GM18526 (cell line): ENCODE data around the gene PUDP.

ENCODE experiments used
- POLR2A ChIP-seq: IDR thresholded peaks from 3 replicates; pipeline ENCODE4 v1.6.1; 2011; ENCODE audit not compliant: insufficient read length; ENCODE audit errors: extremely low read depth

PUDP gene

GRCh38 chrX:7072856-7073255 lies 75.1 kb downstream of the PUDP start:
- no peak for TF ChIP-seq POLR2A

GRCh38 chrX:7071390-7071789 lies 76.6 kb downstream of the PUDP start:
- TF ChIP-seq POLR2A = no peak

DNA sequence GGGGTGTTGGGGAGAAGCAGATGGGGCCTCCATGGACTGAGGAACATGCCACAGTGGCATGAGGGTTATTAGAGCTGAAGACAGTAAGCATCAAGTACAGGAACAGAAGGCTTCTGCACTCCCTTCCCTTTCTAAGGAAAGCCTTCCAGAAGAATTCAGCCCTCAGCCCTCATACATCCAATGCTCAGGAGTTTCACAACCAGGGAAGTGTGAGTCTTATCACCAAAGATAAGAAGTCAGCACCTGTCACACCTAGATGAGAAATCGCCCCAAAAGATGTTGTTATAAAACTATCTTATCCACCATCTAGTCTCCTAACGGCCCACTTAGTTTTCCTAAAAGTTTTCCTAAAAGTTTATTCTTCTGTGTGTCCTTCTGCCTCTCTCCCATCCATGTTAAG lies 78.4 kb downstream of the PUDP start:
- no peak for TF ChIP-seq POLR2A

DNA sequence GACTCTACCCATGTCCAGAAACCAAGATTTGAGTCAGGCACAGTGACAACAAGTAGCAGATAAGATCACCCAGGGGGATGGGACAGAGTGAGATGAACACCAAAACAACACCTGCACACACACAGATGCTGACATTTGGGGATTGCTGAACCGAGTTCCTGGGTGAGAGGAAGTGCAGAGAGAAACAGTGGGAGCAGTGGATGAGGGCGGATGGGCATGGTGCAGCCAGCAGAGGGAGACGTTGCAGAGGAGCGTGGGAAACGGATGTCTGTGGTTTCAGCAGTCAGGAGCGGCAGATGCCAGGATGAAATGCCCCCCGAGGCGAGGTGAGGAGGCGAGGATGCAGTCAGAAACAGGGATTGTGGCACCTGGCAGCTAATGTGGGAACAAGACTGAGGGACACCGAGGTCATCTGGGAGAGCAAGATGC lies 79.0 kb downstream of the PUDP start:
- no peak for TF ChIP-seq POLR2A

DNA sequence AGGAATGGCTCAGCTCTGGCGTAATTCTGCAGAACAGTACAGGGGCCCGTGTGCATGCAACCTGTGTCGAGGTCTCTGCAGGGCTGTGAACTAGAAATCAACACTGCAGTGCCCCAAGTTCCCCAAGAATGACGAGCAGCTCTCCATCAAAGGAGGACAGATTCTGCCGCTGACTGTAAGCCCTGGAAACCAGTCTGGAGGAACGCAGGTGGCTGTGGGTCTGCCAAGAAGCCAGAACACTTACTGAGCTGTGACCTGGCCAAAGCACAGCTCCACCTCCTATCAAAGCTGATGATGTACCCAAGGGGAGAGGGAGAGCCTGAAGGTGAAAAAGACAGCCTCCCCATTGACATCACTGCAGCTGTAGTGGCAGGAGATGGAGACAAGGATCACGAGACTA lies 80.7 kb downstream of the PUDP start:
- no peak for TF ChIP-seq POLR2A

DNA sequence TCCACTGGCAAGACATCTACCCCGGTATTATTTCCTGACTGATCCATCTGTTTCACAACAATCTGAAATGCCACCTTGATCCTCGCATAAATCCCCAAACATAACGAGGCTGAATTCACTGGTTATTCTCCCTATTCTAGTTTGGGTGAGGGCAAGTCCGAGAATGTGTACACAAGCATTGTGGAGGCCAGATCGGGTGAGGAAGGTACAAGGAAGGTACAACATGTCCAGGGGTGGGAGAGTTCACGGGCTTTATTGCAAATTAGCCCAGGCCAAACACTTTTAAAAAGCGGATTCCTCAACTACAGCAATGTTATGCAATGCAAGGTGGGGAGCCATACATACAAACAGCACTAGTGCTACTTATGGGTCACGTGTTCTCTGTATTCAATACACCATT lies 82.5 kb downstream of the PUDP start:
- no peak for TF ChIP-seq POLR2A

- TF ChIP-seq POLR2A = no peak
These were observed 85.0 kb downstream of the PUDP start for GRCh38 chrX:7062903-7063302.

DNA sequence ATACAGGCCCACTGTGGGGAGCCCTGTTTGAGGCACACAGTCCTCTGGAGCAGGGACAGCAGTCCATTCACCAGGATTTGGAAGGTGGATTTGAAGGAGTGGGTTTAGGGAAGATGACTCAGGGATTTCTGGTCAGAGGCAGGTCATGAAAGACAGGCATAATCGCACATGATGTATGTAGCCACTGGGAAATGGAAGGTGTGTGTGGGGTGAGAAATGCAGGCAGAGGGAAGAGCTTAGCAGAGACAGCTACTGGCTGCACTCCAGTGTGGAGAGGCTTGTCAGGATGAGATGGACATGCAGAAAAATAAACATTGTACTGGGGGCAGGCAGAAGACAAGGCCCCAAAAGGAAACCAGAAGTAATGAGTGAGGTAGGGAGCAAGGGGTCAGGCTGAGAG lies 85.7 kb downstream of the PUDP start:
- TF ChIP-seq POLR2A = no peak

DNA sequence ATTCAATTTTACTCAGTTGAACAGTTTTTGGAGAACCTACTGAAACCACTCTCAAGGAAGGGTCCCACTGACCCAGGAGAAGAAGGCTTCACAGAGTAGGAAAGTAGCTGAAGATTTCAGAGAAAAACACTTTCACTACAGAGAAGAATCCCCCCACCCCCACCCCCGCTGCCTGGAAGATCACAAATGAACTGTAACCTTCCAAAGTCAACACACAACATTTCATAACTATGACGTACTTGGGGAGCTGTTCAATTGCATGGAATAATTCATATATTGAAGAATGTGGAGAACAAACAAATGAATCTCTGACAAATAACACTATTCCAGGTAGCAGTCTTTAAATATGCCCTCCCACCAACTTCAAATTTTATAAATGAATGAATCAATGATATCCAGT lies 86.5 kb downstream of the PUDP start:
- no peak for TF ChIP-seq POLR2A

- no peak for TF ChIP-seq POLR2A
These were observed 87.5 kb downstream of the PUDP start for GRCh38 chrX:7060444-7060843.

DNA sequence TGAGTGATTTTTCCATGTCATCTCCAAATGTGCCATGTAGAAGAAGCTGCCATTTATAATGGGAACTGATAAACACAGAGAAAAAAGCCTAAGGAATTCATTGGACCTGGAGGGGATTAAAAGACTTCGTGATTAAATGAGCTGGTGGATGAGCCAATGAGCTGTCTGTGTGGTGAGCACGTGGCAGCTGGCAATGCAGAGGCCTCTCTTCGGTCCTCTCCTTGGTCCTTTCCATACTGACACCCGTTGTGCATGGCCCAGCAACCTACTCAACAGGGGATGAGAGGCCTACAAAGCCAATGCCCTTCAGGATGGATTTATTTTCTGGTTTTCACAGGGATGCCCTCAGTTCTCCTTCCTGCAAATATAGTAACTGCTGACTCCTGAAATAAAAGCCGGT lies 88.1 kb downstream of the PUDP start:
- no peak for TF ChIP-seq POLR2A

GRCh38 chrX:7059214-7059838 lies 88.6 kb downstream of the PUDP start:
- no peak for TF ChIP-seq POLR2A

- TF ChIP-seq POLR2A = no peak
These were observed 92.4 kb downstream of the PUDP start for GRCh38 chrX:7055386-7056137.

DNA sequence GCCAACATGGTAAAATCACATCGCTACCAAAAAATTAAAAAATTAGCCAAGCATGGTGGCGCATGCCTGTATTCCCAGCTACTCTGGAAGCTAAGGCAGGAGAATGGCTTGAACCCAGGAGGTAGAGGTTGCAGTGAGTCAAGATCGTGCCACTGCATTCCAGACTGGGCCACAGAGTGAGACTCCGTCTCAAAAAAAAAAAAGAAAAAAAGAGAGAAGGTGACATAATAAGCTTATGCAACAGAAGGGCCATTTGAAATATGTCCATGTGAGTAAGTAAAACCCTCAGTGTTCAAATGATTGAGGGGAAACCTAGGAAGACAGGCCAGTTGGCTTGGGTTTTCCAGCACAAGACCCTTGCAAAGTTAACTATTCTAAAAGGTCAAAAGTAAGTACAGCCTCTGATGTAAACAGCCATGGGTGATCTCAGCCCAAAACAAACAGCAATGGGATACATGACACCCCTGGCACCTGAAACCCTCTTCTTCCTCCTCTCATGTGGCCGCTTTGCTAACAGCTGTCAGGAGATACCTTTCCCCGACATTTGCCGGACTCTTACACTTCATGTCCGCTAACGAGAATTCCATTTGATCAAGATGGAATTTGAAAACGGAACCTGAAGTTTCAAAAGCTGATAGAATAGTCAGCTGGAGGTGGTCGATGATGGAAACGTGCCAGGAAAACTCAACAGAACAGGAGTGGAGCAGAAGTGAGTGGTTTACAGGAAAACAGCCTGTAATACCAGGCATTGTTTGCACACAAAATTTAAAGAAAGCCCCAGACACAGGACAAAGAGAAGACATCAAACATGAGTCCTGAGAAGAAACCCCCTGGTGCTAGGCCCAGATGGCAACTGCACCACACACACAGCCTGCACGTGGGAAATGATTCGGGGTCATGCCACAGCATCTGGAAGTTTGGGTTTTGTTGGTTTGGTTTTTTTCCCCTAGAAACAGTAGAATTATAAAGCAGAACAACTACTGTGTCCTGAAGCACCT lies 93.4 kb downstream of the PUDP start:
- TF ChIP-seq POLR2A = no peak

DNA sequence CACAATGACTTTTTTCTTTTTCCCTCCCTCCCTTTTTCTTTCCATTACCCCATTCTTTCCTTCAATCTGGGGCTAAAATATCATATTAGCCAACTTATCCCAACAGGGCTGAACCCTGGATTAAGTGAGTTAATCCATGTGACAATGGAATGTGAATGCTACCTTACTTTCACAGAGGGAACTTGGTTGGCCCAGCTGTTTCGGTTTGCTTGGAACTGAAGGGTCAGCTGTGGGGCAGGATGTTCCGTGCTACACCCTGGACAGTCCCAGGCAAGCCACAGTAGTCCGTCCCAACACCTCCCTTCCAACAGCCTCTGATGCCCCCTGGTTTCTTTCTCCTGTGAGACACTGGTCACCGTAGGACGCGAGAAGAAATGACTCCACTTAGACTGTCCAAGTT lies 95.4 kb downstream of the PUDP start:
- TF ChIP-seq POLR2A = no peak

GRCh38 chrX:7050271-7050670 lies 97.7 kb downstream of the PUDP start:
- TF ChIP-seq POLR2A = no peak
